ENCODE measurements around the gene PARN. TPM values are rescaled to one million over a fixed set of nuclear protein-coding genes. Genes with fewer than 3 reads are reported as not detected.
"Not testable (repeated sequence)": the region's sequence is repeated elsewhere in the genome, so short reads cannot be mapped to it uniquely, and the experiment has no call there.

PARN gene
- total RNA-seq, 5 donors from 2014 or later (not counting 1 experiment from before 2014, with no cell fraction given), result 34.4 to 42.7 (median 38.4) TPM

GRCh38 chr16:14649816-14650215 lies 19.8 kb upstream of the PARN start:
- peaks cover 28% of the 10 kb centered on the region for H3K36me3 Mint-ChIP-seq
- DNase-seq (no peak), ATAC-seq (replicated peaks in 1 of 4) (no peak)
- H3K27me3 ChIP-seq (replicated peaks in 1 of 2; ENCODE audit: control insufficient read depth in 2 of 2, extremely low read depth in 1 of 2, insufficient read depth in 2 of 2, low read length in 1 of 2), result no peaks in the 10 kb centered on the region
- POLR2A ChIA-PET, result no interaction called here
- H3K9me3 ChIP-seq, result no peaks in the 10 kb centered on the region
- H3K4me3 Mint-ChIP-seq, result no peak overlapping the region
- H3K27me3 Mint-ChIP-seq, result no peaks in the 10 kb centered on the region
- CTCF ChIA-PET, result no interaction called here
- H3K4me1 Mint-ChIP-seq, result peaks cover 2 to 6% (median 3%) of the 10 kb centered on the region in 3 donors
- H3K4me1 ChIP-seq (ENCODE audit: control insufficient read depth in 1 of 2, extremely low read depth in 1 of 2, insufficient read depth in 2 of 2, low read length in 2 of 2), result no peaks in the 10 kb centered on the region
- H3K4me3 ChIP-seq (ENCODE audit: control insufficient read depth in 1 of 2, extremely low read depth in 1 of 2, low read length in 1 of 2), result no peak overlapping the region
- 100% methylated on average over 3 of the region's 10 CpGs for WGBS (ENCODE audit: insufficient coverage)
- H3K9me3 Mint-ChIP-seq, result no peaks in the 10 kb centered on the region
- no peak overlapping the region for H3K27ac Mint-ChIP-seq
- H3K36me3 ChIP-seq (ENCODE audit: control insufficient read depth in 2 of 2, extremely low read depth in 1 of 2, insufficient read depth in 1 of 2, low read length in 1 of 2), result peaks cover 11 to 71% of the 10 kb centered on the region in 2 donors
- H3K27ac ChIP-seq (ENCODE audit: low read length), result no peak overlapping the region

- no peak for ATAC-seq (replicated peaks in 1 of 4)
Measured at GRCh38 chr16:14641926-14642325, 11.9 kb upstream of the PARN start.

GRCh38 chr16:14641206-14641605 lies 11.1 kb upstream of the PARN start:
- no peaks in the 10 kb centered on the region for H3K4me1 ChIP-seq (ENCODE audit: control insufficient read depth in 1 of 2, extremely low read depth in 1 of 2, insufficient read depth in 2 of 2, low read length in 2 of 2)
- POLR2A ChIA-PET, result no interaction called here
- no peaks in the 10 kb centered on the region for H3K27me3 ChIP-seq (replicated peaks in 1 of 2; ENCODE audit: control insufficient read depth in 2 of 2, extremely low read depth in 1 of 2, insufficient read depth in 2 of 2, low read length in 1 of 2)
- peaks cover 37 to 44% (median 40%) of the 10 kb centered on the region in 3 donors for H3K4me1 Mint-ChIP-seq
- CTCF ChIA-PET, result no interaction called here
- H3K27ac ChIP-seq (ENCODE audit: low read length), result no peak overlapping the region
- H3K4me3 Mint-ChIP-seq, result no peak overlapping the region
- H3K27ac Mint-ChIP-seq, result no peak overlapping the region
- no peaks in the 10 kb centered on the region for H3K9me3 ChIP-seq
- peaks cover 4 to 50% of the 10 kb centered on the region in 2 donors for H3K36me3 ChIP-seq (ENCODE audit: control insufficient read depth in 2 of 2, extremely low read depth in 1 of 2, insufficient read depth in 1 of 2, low read length in 1 of 2)
- no CpG with 5 or more reads among the region's 8 CpGs for WGBS (ENCODE audit: insufficient coverage)
- DNase-seq (no peak), ATAC-seq (replicated peaks in 1 of 4) (no peak)
- no peak overlapping the region for H3K4me3 ChIP-seq (ENCODE audit: control insufficient read depth in 1 of 2, extremely low read depth in 1 of 2, low read length in 1 of 2)
- peaks cover 18% of the 10 kb centered on the region for H3K36me3 Mint-ChIP-seq
- no peaks in the 10 kb centered on the region for H3K9me3 Mint-ChIP-seq
- H3K27me3 Mint-ChIP-seq, result no peaks in the 10 kb centered on the region

More at GRCh38 chr16:14641926-14642325, 11.9 kb upstream of the PARN start:
- ChIA-PET POLR2A (interaction anchor here in 1 of 2 donors (0.7 kb wide), 1 partner anchor 29 kb away, joined by 4 read pairs; no protein-coding TSS in a partner anchor), CTCF (interaction anchor here in 1 of 2 donors (0.5 to 0.6 kb wide), 2 partner anchors 48 to 722 kb away, joined by 3 to 6 read pairs; partner anchors contain the start of gene ERCC4)
- no peaks in the 10 kb centered on the region for H3K27me3 ChIP-seq (replicated peaks in 1 of 2; ENCODE audit: control insufficient read depth in 2 of 2, extremely low read depth in 1 of 2, insufficient read depth in 2 of 2, low read length in 1 of 2)
- H3K36me3 Mint-ChIP-seq, result peaks cover 17% of the 10 kb centered on the region
- no peak for DNase-seq
- H3K9me3 Mint-ChIP-seq, result no peaks in the 10 kb centered on the region
- H3K27me3 Mint-ChIP-seq, result no peaks in the 10 kb centered on the region
- H3K9me3 ChIP-seq, result no peaks in the 10 kb centered on the region
- peaks cover 4 to 54% of the 10 kb centered on the region in 2 donors for H3K36me3 ChIP-seq (ENCODE audit: control insufficient read depth in 2 of 2, extremely low read depth in 1 of 2, insufficient read depth in 1 of 2, low read length in 1 of 2)
- no peak overlapping the region for H3K4me3 ChIP-seq (ENCODE audit: control insufficient read depth in 1 of 2, extremely low read depth in 1 of 2, low read length in 1 of 2)
- H3K27ac Mint-ChIP-seq, result peak overlapping the region in 1 of 2 donors; percentile 22
- no peak overlapping the region for H3K27ac ChIP-seq (ENCODE audit: low read length)
- H3K4me1 Mint-ChIP-seq, result peaks cover 30 to 37% (median 33%) of the 10 kb centered on the region in 3 donors
- H3K4me3 Mint-ChIP-seq, result no peak overlapping the region
- no peaks in the 10 kb centered on the region for H3K4me1 ChIP-seq (ENCODE audit: control insufficient read depth in 1 of 2, extremely low read depth in 1 of 2, insufficient read depth in 2 of 2, low read length in 2 of 2)
- 71% methylated on average over 2 of the region's 7 CpGs for WGBS (ENCODE audit: insufficient coverage)

- ATAC-seq (replicated peaks in 1 of 4) (no peak), DNase-seq (no peak)
- H3K4me1 Mint-ChIP-seq, result peaks cover 42 to 50% (median 45%) of the 10 kb centered on the region in 3 donors
- no peaks in the 10 kb centered on the region for H3K27me3 ChIP-seq (replicated peaks in 1 of 2; ENCODE audit: control insufficient read depth in 2 of 2, extremely low read depth in 1 of 2, insufficient read depth in 2 of 2, low read length in 1 of 2)
- WGBS (ENCODE audit: insufficient coverage), result 93% methylated on average over 6 of the region's 10 CpGs
- H3K27ac ChIP-seq (ENCODE audit: low read length), result no peak overlapping the region
- H3K9me3 ChIP-seq, result no peaks in the 10 kb centered on the region
- H3K27me3 Mint-ChIP-seq, result no peaks in the 10 kb centered on the region
- CTCF ChIA-PET, result no interaction called here
- H3K27ac Mint-ChIP-seq, result peak overlapping the region in 1 of 2 donors; percentile 12
- peaks cover 18% of the 10 kb centered on the region for H3K36me3 Mint-ChIP-seq
- no peak overlapping the region for H3K4me3 ChIP-seq (ENCODE audit: control insufficient read depth in 1 of 2, extremely low read depth in 1 of 2, low read length in 1 of 2)
- POLR2A ChIA-PET, result interaction anchor here in 1 of 2 donors (0.5 kb wide), 1 partner anchor 15 kb away, joined by 4 read pairs; no protein-coding TSS in a partner anchor
- H3K36me3 ChIP-seq (ENCODE audit: control insufficient read depth in 2 of 2, extremely low read depth in 1 of 2, insufficient read depth in 1 of 2, low read length in 1 of 2), result peaks cover 4 to 47% of the 10 kb centered on the region in 2 donors
- H3K4me1 ChIP-seq (ENCODE audit: control insufficient read depth in 1 of 2, extremely low read depth in 1 of 2, insufficient read depth in 2 of 2, low read length in 2 of 2), result peaks cover 0 to 3% of the 10 kb centered on the region in 2 experiments
- H3K9me3 Mint-ChIP-seq, result no peaks in the 10 kb centered on the region
- no peak overlapping the region for H3K4me3 Mint-ChIP-seq
Measured at GRCh38 chr16:14640538-14640937, 10.5 kb upstream of the PARN start.

GRCh38 chr16:14636951-14637240 lies 6.8 kb upstream of the PARN start:
- H3K4me3 ChIP-seq (ENCODE audit: control insufficient read depth in 1 of 2, extremely low read depth in 1 of 2, low read length in 1 of 2); ATAC-seq (replicated peaks in 1 of 4); H3K27ac Mint-ChIP-seq; H3K27me3 ChIP-seq (replicated peaks in 1 of 2; ENCODE audit: control insufficient read depth in 2 of 2, extremely low read depth in 1 of 2, insufficient read depth in 2 of 2, low read length in 1 of 2); H3K9me3 Mint-ChIP-seq; H3K9me3 ChIP-seq; H3K4me3 Mint-ChIP-seq; H3K27me3 Mint-ChIP-seq; H3K27ac ChIP-seq (ENCODE audit: low read length); CTCF ChIA-PET; DNase-seq: not testable (repeated sequence)
- peaks cover 4 to 36% of the 10 kb centered on the region in 2 donors for H3K36me3 ChIP-seq (ENCODE audit: control insufficient read depth in 2 of 2, extremely low read depth in 1 of 2, insufficient read depth in 1 of 2, low read length in 1 of 2)
- POLR2A ChIA-PET, result interaction anchor here in 1 of 2 donors (0.6 kb wide), 1 partner anchor 46 kb away, joined by 3 read pairs; no protein-coding TSS in a partner anchor
- H3K4me1 ChIP-seq (ENCODE audit: control insufficient read depth in 1 of 2, extremely low read depth in 1 of 2, insufficient read depth in 2 of 2, low read length in 2 of 2), result peaks cover 9 to 32% of the 10 kb centered on the region in 2 experiments
- Mint-ChIP-seq H3K36me3 (peaks cover 15% of the 10 kb centered on the region), H3K4me1 (peaks cover 64 to 70% (median 64%) of the 10 kb centered on the region in 3 donors)
- WGBS (ENCODE audit: insufficient coverage), result no CpG with 5 or more reads among the region's 1 CpG

- H3K27ac Mint-ChIP-seq, result peak overlapping the region; percentile 9 to 34
- peaks cover 67 to 74% (median 68%) of the 10 kb centered on the region in 3 donors for H3K4me1 Mint-ChIP-seq
- POLR2A ChIA-PET; H3K27ac ChIP-seq (ENCODE audit: low read length); H3K27me3 ChIP-seq (replicated peaks in 1 of 2; ENCODE audit: control insufficient read depth in 2 of 2, extremely low read depth in 1 of 2, insufficient read depth in 2 of 2, low read length in 1 of 2); H3K27me3 Mint-ChIP-seq; H3K4me3 ChIP-seq (ENCODE audit: control insufficient read depth in 1 of 2, extremely low read depth in 1 of 2, low read length in 1 of 2); CTCF ChIA-PET; DNase-seq; ATAC-seq (replicated peaks in 1 of 4); H3K9me3 ChIP-seq; H3K9me3 Mint-ChIP-seq: not testable (repeated sequence)
- H3K4me1 ChIP-seq (ENCODE audit: control insufficient read depth in 1 of 2, extremely low read depth in 1 of 2, insufficient read depth in 2 of 2, low read length in 2 of 2), result peaks cover 13 to 37% of the 10 kb centered on the region in 2 experiments
- WGBS (ENCODE audit: insufficient coverage), result 78% methylated on average over 4 of the region's 17 CpGs
- H3K4me3 Mint-ChIP-seq, result peak overlapping the region in 1 of 3 donors; percentile 17
- peaks cover 15% of the 10 kb centered on the region for H3K36me3 Mint-ChIP-seq
- H3K36me3 ChIP-seq (ENCODE audit: control insufficient read depth in 2 of 2, extremely low read depth in 1 of 2, insufficient read depth in 1 of 2, low read length in 1 of 2), result peaks cover 4 to 36% of the 10 kb centered on the region in 2 donors
Measured at GRCh38 chr16:14636179-14636950, 6.3 kb upstream of the PARN start.

Measured in T-cell (primary cell).